Lower leg skin (tissue), 3 donors: ENCODE data around the gene MCM6.

Experiments used
- POLR2A ChIP-seq, 2 donors: fragments of 450-650 bp; IDR thresholded peaks; one replicate each; pipeline ENCODE4 v1.6.1; 2016 to 2017; ENCODE audit warnings: antibody characterized with exemption in 2 of 2, mild to moderate bottlenecking in 1 of 2, moderate library complexity in 1 of 2
- TF ChIP-seq, protein P1 (sequence below), 3 donors: fragments of 450-650 bp; IDR thresholded peaks; one replicate each; pipeline ENCODE4 v1.5.1; 2016; ENCODE audit warnings: antibody characterized with exemption in 3 of 3, mild to moderate bottlenecking in 3 of 3, moderate library complexity in 2 of 3

- TF ChIP-seq, protein P1, sequence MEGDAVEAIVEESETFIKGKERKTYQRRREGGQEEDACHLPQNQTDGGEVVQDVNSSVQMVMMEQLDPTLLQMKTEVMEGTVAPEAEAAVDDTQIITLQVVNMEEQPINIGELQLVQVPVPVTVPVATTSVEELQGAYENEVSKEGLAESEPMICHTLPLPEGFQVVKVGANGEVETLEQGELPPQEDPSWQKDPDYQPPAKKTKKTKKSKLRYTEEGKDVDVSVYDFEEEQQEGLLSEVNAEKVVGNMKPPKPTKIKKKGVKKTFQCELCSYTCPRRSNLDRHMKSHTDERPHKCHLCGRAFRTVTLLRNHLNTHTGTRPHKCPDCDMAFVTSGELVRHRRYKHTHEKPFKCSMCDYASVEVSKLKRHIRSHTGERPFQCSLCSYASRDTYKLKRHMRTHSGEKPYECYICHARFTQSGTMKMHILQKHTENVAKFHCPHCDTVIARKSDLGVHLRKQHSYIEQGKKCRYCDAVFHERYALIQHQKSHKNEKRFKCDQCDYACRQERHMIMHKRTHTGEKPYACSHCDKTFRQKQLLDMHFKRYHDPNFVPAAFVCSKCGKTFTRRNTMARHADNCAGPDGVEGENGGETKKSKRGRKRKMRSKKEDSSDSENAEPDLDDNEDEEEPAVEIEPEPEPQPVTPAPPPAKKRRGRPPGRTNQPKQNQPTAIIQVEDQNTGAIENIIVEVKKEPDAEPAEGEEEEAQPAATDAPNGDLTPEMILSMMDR (IDR thresholded peaks at IDR 0.05) = no peak
- TF ChIP-seq POLR2A (IDR thresholded peaks at IDR 0.05) = no peak
Observed at GRCh38 chr2:135839713-135840112, 36.5 kb downstream of the MCM6 start.
